HL-60 (cell line): ENCODE measurements around the gene PARP15.
A peak's percentile ranks its signal among the peaks of the same experiment; 100 is the strongest.

Experiments used
- DNase-seq, 2 experiments: peaks; one replicate each; pipeline ENCODE4 v3.0.0-alpha.2; 2010 to 2020; ENCODE audit warnings: low read depth in 1 of 2, low spot score in 1 of 2
- H3K27ac ChIP-seq: fragments of 250-450 bp; sonication (Bioruptor Pico); replicated peaks from 2 replicates; pipeline ENCODE4 v1.5.1; 2020; ENCODE audit warnings: mild to moderate bottlenecking, moderate library complexity
- H3K27me3 ChIP-seq: fragments of 250-450 bp; sonication (Bioruptor Pico); 2 replicates; pipeline ENCODE4 v1.5.1; 2021; ENCODE audit warnings: mild to moderate bottlenecking, moderate library complexity; ENCODE audit not compliant: insufficient read depth, poor library complexity, severe bottlenecking
- H3K4me3 ChIP-seq: replicated peaks from 2 replicates; pipeline ENCODE4 v1.5.1; 2011; ENCODE audit warnings: mild to moderate bottlenecking, control low read depth, low read length; ENCODE audit not compliant: insufficient read depth
- CTCF ChIP-seq: IDR thresholded peaks from one replicate; pipeline ENCODE4 v1.5.1; 2011; ENCODE audit warnings: low read length, control low read depth, inconsistent platforms; ENCODE audit not compliant: insufficient read depth
- GABPA ChIP-seq: IDR thresholded peaks from 2 replicates; pipeline ENCODE4 v1.6.1; 2012; ENCODE audit warnings: low read depth
- POLR2AphosphoS5 ChIP-seq: IDR thresholded peaks from 2 replicates; pipeline ENCODE4 v1.6.1; 2012; ENCODE audit warnings: low read depth
- REST ChIP-seq: IDR thresholded peaks from 2 replicates; pipeline ENCODE4 v1.6.1; 2012; ENCODE audit warnings: low read depth; ENCODE audit not compliant: insufficient replicate concordance
- SPI1 ChIP-seq: IDR thresholded peaks from 2 replicates; pipeline ENCODE4 v1.6.1; 2012; ENCODE audit warnings: low read depth, mild to moderate bottlenecking, borderline replicate concordance

The PARP15 gene

GRCh38 chr3:122572940-122573412 lies 4.5 kb upstream of the PARP15 start:
- Histone ChIP-seq H3K27ac (no peak overlapping the region), H3K27me3 (no peaks in the 10 kb centered on the region), H3K4me3 (no peak overlapping the region)
- peak; percentile 23 to 39 for DNase-seq
- peak; percentile 73; the same call in 1 of the 2 replicates for TF ChIP-seq SPI1
- no peak for TF ChIP-seq CTCF
- TF ChIP-seq POLR2AphosphoS5: no peak
- no peak for TF ChIP-seq GABPA
- no peak for TF ChIP-seq REST

- no peak overlapping the region for H3K4me3 ChIP-seq
- H3K27me3 ChIP-seq: no peaks in the 10 kb centered on the region
- no peak for DNase-seq
- TF ChIP-seq POLR2AphosphoS5 (no peak), GABPA (no peak), REST (no peak), SPI1 (no peak), CTCF (no peak)
- H3K27ac ChIP-seq: no peak overlapping the region
Measured at GRCh38 chr3:122576174-122576940, 1.1 kb upstream of the PARP15 start.

GRCh38 chr3:122578069-122578740 lies 755 bp downstream of the PARP15 start:
- no peak overlapping the region for H3K27ac ChIP-seq
- no peaks in the 10 kb centered on the region for H3K27me3 ChIP-seq
- TF ChIP-seq CTCF (no peak), REST (no peak), GABPA (no peak), POLR2AphosphoS5 (no peak), SPI1 (no peak)
- no peak for DNase-seq
- H3K4me3 ChIP-seq: no peak overlapping the region
